Measurements from ENCODE around the gene EPHA10.
"Not testable (repeated sequence)": the region's sequence is repeated elsewhere in the genome, so short reads cannot be mapped to it uniquely, and the experiment has no call there.

Gene EPHA10

GRCh38 chr1:37793773-37794371 is 29.0 kb upstream of the EPHA10 start, which contains the start of gene MANEAL:
MANEAL (plus strand) TSS chr1:37793847; CDS start chr1:37794183, 336 bp downstream.
- TF ChIP-seq, protein P1, sequence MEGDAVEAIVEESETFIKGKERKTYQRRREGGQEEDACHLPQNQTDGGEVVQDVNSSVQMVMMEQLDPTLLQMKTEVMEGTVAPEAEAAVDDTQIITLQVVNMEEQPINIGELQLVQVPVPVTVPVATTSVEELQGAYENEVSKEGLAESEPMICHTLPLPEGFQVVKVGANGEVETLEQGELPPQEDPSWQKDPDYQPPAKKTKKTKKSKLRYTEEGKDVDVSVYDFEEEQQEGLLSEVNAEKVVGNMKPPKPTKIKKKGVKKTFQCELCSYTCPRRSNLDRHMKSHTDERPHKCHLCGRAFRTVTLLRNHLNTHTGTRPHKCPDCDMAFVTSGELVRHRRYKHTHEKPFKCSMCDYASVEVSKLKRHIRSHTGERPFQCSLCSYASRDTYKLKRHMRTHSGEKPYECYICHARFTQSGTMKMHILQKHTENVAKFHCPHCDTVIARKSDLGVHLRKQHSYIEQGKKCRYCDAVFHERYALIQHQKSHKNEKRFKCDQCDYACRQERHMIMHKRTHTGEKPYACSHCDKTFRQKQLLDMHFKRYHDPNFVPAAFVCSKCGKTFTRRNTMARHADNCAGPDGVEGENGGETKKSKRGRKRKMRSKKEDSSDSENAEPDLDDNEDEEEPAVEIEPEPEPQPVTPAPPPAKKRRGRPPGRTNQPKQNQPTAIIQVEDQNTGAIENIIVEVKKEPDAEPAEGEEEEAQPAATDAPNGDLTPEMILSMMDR (IDR thresholded peaks at IDR 0.05; ENCODE audit: control insufficient read depth, extremely low read depth, insufficient read depth), result no peak
- DNase-seq (ENCODE audit: low read depth), result no peak
- H3K4me3 ChIP-seq (ENCODE audit: low read depth, low read length), result peak within 1 kb of the TSS; percentile 57

GRCh38 chr1:37792943-37793686 is 28.2 kb upstream of the EPHA10 start:
- TF ChIP-seq, protein P1 (IDR thresholded peaks at IDR 0.05; ENCODE audit: control insufficient read depth, extremely low read depth, insufficient read depth), result no peak
- H3K4me3 ChIP-seq (ENCODE audit: low read depth, low read length), result peak overlapping the region; percentile 57
- no peak for DNase-seq (ENCODE audit: low read depth)

DNA sequence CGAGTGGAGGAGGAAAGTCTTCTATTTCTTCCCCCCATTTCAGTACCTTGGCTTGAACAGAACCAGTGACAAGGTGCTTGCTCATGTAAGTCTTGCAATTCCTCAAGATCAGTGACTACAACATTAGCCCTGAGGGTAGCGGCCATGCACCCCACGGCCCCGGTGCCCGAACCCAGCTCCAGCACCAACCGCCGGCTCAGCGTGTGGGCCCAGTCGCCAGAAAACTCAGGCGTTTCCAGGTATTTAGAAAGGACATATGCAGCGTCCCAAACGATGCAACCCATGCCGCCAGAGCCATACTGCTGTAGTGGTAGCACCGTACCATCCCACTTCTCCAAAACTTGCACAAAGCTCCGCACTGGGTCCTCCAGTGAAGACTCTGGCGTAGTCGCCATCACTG is 17.6 kb upstream of the EPHA10 start:
- TF ChIP-seq, protein P1 (IDR thresholded peaks at IDR 0.05; ENCODE audit: control insufficient read depth, extremely low read depth, insufficient read depth), result no peak
- DNase-seq (ENCODE audit: low read depth), result no peak
- H3K4me3 ChIP-seq (ENCODE audit: low read depth, low read length), result no peak overlapping the region

DNA sequence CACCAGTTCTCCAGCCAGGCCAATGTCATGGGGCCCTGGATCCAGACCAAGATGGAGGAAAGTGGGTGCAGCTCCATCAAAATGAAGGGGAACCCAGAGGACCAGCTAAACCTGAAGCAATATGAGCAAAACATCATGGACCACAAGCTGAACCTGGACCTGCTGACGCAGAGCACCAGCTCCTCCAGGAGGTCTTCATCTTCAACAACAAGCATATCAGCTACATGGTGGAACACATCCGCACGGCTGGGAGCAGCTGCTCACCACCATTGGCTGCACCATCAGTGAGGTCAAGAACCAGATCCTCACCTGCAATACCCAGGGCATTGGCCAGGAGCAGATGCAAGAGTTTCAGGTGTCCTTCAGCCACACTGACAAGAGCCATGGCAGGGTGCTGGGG is 13.7 kb upstream of the EPHA10 start:
- no peak overlapping the region for H3K4me3 ChIP-seq (ENCODE audit: low read depth, low read length)
- TF ChIP-seq, protein P1 (IDR thresholded peaks at IDR 0.05; ENCODE audit: control insufficient read depth, extremely low read depth, insufficient read depth), result no peak
- no peak for DNase-seq (ENCODE audit: low read depth)

GRCh38 chr1:37776946-37777516 is 12.1 kb upstream of the EPHA10 start:
- H3K4me3 ChIP-seq (ENCODE audit: low read depth, low read length), result no peak overlapping the region
- TF ChIP-seq, protein P1 (IDR thresholded peaks at IDR 0.05; ENCODE audit: control insufficient read depth, extremely low read depth, insufficient read depth), result no peak
- no peak for DNase-seq (ENCODE audit: low read depth)

DNA sequence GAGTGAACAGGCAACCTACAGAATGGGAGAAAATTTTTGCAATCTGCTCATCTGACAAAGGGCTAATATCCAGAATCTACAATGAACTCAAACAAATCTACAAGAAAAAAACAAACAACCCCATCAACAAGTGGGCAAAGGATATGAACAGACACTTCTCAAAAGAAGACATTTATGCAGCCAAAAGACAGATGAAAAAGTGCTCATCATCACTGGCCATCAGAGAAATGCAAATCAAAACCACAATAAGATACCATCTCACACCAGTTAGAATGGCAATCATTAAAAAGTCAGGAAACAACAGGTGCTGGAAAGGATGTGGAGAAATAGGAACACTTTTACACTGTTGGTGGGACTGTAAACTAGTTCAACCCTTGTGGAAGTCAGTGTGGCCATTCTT is 6.5 kb upstream of the EPHA10 start:
- not testable (repeated sequence) for DNase-seq (ENCODE audit: low read depth); H3K4me3 ChIP-seq (ENCODE audit: low read depth, low read length)

DNA sequence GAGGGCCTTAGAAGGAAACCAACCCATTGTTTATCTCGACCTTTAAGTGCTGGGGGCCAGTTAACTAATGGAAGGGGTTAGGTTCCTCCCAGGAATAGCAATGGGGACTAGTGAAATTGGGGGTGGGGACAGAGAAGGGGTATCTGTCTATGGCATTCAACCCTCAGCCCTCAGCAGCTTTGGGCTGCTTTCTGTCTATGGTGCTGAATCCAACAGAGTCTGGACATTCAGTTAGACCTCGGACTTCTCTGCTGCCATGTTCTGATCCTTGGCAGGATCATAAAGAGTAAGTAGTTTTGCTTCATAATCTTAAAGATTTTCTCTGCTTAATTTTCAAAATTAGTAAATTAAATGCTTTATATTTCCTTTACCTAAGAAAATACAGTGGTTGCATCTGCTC is 2.6 kb upstream of the EPHA10 start:
- no peak for DNase-seq (ENCODE audit: low read depth)
- TF ChIP-seq, protein P1 (IDR thresholded peaks at IDR 0.05; ENCODE audit: control insufficient read depth, extremely low read depth, insufficient read depth), result no peak
- no peak overlapping the region for H3K4me3 ChIP-seq (ENCODE audit: low read depth, low read length)

Data from LNCaP clone FGC (cell line).